Heart left ventricle (tissue), 13 donors: ENCODE data around the gene ALDH3A1.

ENCODE experiments used
- CTCF ChIP-seq, 12 donors: fragments of 200-600 bp; sonication (generic) in 4 of 12; IDR thresholded peaks; one replicate each; pipeline versions ENCODE4 v1.5.0 to v1.8.0; 2018 to 2022; ENCODE audit warnings: antibody characterized with exemption in 12 of 12, mild to moderate bottlenecking in 5 of 12
- POLR2A ChIP-seq, 2 donors: fragments of 450-650 bp; IDR thresholded peaks; one replicate each; pipeline ENCODE4 v1.6.1; 2017; ENCODE audit warnings: antibody characterized with exemption in 2 of 2, mild to moderate bottlenecking in 2 of 2, moderate library complexity in 2 of 2
- donor health status: ischemic (EF 13 %, LVEDD 7.1; RV severe dilation, severe dysfunction).
- donor health status: DM: no; HTN: yes; CAD: no.
- donor health status: DM: no; HTN: no; CAD: no.
- donor health status: ischemic (EF 25% LVEDD 6.9; RV normal size, moderate dysfunction).
- donor health status: ischemic (EF 25% LVEDD 5.7; RV mildly dilated, moderate dysfunction).
- donor health status: ischemic (EF 35%, LVEDD 5.7; RV mildly dilated, moderate dysfunction).
- donor health status: nonischemic (EF 11% LVEDD 7.7; RV severe dilation, severe dysfunction).
- donor health status: DM: yes; HTN: yes; CAD: no.
- donor health status: PGD.
- donor health status: ischemic (EF 29% LVEDD 5.4; RV normal size, mild dysfunction).
- donor health status: nonischemic (EF 23%, LVEDD 6.1; RV moderate dilation, normal function).

- TF ChIP-seq POLR2A (IDR thresholded peaks at IDR 0.05) = no peak
- TF ChIP-seq CTCF (IDR thresholded peaks at IDR 0.05) = no peak
These were observed 702 bp upstream of the ALDH3A1 start for GRCh38 chr17:19748807-19749193.
